Lower leg skin (tissue), 4 donors: ENCODE measurements around the gene TSTD2. TPM values are rescaled to one million over a fixed set of nuclear protein-coding genes. Genes with fewer than 3 reads are reported as not detected.
"Not testable (repeated sequence)": the region's sequence is repeated elsewhere in the genome, so short reads cannot be mapped to it uniquely, and the experiment has no call there.

Experiments used
- DNase-seq, 2 donors: peaks; one replicate each; pipeline ENCODE4 v3.0.0-alpha.2; 2019; ENCODE audit warnings: low spot score in 2 of 2
- H3K4me3 ChIP-seq: fragments of 200-600 bp; sonication (generic); 2 replicates; pipeline ENCODE4 v1.5.1; 2017; ENCODE audit warnings: mild to moderate bottlenecking, low read depth; ENCODE audit not compliant: poor library complexity, severe bottlenecking
- CTCF ChIP-seq, 3 donors: fragments of 450-650 bp; IDR thresholded peaks; one replicate each; pipeline ENCODE4 v1.5.1; 2016; ENCODE audit warnings: antibody characterized with exemption in 3 of 3, mild to moderate bottlenecking in 3 of 3, moderate library complexity in 2 of 3
- POLR2A ChIP-seq, 2 donors: fragments of 450-650 bp; IDR thresholded peaks; one replicate each; pipeline ENCODE4 v1.6.1; 2016 to 2017; ENCODE audit warnings: antibody characterized with exemption in 2 of 2, mild to moderate bottlenecking in 1 of 2, moderate library complexity in 1 of 2
- WGBS, 2 donors: methylation state at CpG; one replicate each; pipeline ENCODE4 v1.1.5; 2018; 5-methylcytosine and 5-hydroxymethylcytosine counted together
- intact Hi-C: fragments of 100-400 bp; cut with DNase I; formaldehyde crosslinking; loops from one replicate; pipeline ENCODE4 v1.15.0; 2023; ENCODE audit warnings: low total_unique reads
- total RNA-seq, 4 donors: library from RNA; depleted of rRNA; stranded (reverse); fragments of >200 nt; gene quantifications; one replicate each; pipeline ENCODE4 v1.1.0, GENCODE V29; 2016

TSTD2 gene
- total RNA-seq, 4 donors from 2014 or later = 10.1 to 15.4 (median 13.2) TPM

DNA sequence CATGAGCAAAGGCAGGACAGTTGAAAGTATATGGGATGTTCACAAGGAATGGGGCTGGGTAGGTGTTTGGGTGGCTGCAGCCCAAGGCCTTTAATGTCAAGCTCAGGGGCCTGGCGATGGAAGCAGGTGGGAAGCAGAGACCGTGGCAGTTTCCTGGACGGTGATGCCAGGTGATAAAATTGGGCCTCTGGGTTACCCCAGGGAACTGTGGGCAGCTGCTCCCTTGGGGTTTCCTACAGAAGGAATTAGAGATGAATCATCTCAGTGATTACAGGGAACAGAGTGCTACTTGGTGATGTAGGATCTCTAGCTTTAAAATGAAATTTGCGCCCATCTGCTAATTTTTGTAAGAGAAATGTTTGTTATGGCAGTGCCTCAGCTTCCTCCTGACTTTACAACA, 39.2 kb downstream of the TSTD2 start:
- H3K4me3 ChIP-seq = no peak overlapping the region
- DNase-seq = no peak
- WGBS, 2 donors = 84 to 90% methylated on average over 4 of the region's 4 CpGs
- TF ChIP-seq CTCF (IDR thresholded peaks at IDR 0.05) = no peak
- TF ChIP-seq POLR2A (IDR thresholded peaks at IDR 0.05) = no peak
- intact Hi-C loops = no loop called here

DNA sequence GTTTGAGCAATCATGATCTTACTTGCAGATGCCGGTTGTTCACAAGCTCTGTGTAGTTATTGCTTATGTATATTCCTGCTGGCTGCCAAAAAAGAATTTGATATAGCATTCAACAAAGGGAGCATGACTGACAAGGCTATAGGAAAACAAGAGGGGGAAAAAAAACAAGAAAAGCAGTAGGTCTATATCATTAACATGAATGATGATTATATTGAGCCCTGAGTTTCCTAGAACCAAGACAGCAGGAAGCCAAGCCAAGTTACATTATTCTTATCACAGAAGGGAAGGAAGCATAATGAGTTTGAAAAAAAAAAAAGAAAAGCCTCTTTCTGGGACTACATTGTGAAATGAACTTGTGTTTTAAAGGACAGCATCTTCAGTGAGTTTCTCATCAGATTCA, 41.0 kb downstream of the TSTD2 start:
- DNase-seq = no peak
- WGBS, 2 donors = 81 to 83% methylated on average over 1 of the region's 1 CpG
- TF ChIP-seq POLR2A (IDR thresholded peaks at IDR 0.05) (no peak), CTCF (IDR thresholded peaks at IDR 0.05) (no peak)
- H3K4me3 ChIP-seq = no peak overlapping the region
- intact Hi-C loops = no loop called here

DNA sequence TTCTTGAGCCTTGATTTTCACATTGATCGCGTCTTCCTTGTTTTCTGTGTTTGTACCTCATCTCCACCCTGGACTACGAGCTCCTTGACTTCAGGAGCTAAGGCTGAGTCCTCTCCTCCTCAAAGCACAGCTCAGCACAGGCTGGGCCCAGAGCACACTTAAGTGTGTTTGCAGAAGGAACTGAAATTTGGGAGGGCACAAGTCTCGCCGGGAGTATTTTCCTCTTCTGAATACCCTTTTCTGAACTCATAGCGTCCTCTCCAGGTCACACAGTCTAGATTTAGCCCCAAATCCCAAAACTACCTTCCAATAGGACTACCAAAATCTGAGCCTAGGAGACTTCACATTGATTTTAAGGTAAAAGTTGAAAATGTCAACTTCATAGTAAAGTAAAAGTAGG, 41.6 kb downstream of the TSTD2 start:
- WGBS, 2 donors = 82 to 84% methylated on average over 6 of the region's 6 CpGs
- no peak for DNase-seq
- no peak for TF ChIP-seq POLR2A (IDR thresholded peaks at IDR 0.05)
- TF ChIP-seq CTCF (IDR thresholded peaks at IDR 0.05) = no peak
- intact Hi-C loops = no loop called here
- no peak overlapping the region for H3K4me3 ChIP-seq

- DNase-seq, H3K4me3 ChIP-seq, intact Hi-C loops: not testable (repeated sequence)
- 93 to 94% methylated on average over 6 to 7 of the region's 7 CpGs for WGBS, 2 donors
These were observed 46.3 kb downstream of the TSTD2 start for GRCh38 chr9:97586909-97587308.

DNA sequence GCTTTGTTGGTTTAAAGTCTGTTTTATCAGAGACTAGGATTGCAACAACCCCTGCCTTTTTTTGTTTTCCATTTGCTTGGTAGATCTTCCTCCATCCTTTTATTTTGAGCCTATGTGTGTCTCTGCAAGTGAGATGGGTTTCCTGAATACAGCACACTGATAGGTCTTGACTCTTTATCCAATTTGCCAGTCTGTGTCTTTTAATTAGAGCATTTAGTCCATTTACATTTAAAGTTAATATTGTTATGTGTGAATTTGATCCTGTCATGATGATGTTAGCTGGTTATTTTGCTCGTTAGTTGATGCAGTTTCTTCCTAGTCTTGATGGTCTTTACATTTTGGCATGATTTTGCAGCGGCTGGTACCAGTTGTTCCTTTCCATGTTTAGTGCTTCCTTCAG, 48.4 kb downstream of the TSTD2 start:
- intact Hi-C loops, H3K4me3 ChIP-seq, DNase-seq: not testable (repeated sequence)
- no CpG with 5 or more reads among the region's 2 CpGs for whole genome bisulfite sequencing, 2 donors

- DNase-seq, H3K4me3 ChIP-seq, intact Hi-C loops: not testable (repeated sequence)
- no CpG with 5 or more reads among the region's 3 CpGs for WGBS, 2 donors
These were observed 51.6 kb downstream of the TSTD2 start for GRCh38 chr9:97581590-97581989.

- H3K4me3 ChIP-seq = no peak overlapping the region
- DNase-seq = peak in 1 of 2 donors; percentile 59
- intact Hi-C loops = no loop called here
- 58 to 59% methylated on average over 2 of the region's 2 CpGs for WGBS, 2 donors
- TF ChIP-seq POLR2A (IDR thresholded peaks at IDR 0.05) (no peak), CTCF (IDR thresholded peaks at IDR 0.05) (no peak)
These were observed 53.3 kb downstream of the TSTD2 start for GRCh38 chr9:97579914-97580313.
